KG1 (cell line): Measurements from ENCODE around the gene SMAP2.
A peak's percentile ranks its signal among the peaks of the same experiment; 100 is the strongest.
"Not testable (repeated sequence)": the region's sequence is repeated elsewhere in the genome, so short reads cannot be mapped to it uniquely, and the experiment has no call there.

ENCODE experiments used
- DNase-seq: peaks from one replicate; lab custom pipeline; 2025; lab: John Stamatoyannopoulos, UW

The SMAP2 gene

DNA sequence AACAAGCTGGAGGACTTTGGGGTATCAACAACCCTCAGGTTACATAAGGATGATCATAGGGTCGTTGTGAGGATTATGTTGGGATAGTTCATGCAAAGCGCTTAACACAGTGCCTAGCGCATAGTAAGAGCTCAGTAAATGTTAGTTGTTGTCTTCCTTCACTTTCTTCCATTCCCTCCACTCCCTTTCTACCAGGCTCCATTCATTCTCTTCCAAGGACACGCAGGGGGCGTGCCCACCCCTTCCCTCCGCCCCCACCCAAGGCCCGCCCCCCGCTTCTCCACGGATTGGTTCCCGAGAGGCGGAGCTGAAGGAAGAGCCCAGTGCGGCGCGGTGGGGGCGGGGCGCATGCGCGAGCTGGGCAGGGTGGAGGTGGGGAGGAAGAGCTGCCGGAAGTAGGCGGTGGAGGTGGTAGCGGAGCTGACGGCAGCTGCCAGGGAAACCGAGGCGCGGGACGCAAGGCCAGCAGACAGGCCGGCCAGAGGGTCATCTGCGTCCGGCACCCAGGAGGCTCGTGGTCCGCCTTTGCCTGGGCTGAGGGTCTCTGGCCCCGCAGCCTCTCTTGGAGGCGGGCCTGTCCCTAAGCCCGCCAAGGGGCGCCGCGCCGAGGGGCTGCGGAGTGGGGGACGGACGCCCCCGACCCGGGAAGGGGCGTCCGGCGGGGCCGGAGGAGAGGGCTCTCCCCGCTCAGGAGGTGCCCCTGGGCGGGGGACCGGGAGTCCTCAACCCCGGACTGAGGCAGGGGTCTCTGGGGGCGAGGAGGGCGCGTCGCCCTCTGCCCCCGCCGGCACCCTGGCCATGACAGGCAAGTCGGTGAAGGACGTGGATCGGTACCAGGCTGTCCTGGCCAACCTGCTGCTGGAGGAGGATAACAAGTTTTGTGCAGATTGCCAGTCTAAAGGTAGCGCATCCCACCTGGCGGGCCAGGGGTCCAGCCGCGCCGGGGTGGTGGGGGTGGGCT, at the start of gene SMAP2:
SMAP2 (plus strand) TSS at position 405 of the 961 bp plus-strand sequence; CDS start at position 799, 394 bp downstream.
- DNase-seq: peak; percentile 79

DNA sequence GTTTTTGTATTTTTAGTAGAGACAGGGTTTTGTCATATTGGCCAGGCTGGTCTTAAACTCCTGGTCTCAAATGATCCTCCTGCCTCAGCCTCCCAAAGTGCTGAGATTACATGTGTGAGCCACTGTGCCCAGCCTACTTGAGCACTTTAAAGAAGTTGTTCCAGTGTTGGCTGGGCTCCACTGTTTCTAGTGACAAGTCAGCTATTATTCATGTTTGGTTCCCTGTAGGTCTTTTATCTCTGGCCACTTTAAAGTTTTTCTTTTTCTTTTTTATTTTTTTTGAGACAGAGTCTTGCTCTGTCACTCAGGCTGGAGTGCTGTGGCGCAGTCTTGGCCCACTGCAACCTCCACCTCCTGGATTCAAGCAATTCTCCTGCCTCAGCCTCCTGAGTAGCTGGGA, 42.1 kb upstream of the SMAP2 start:
- not testable (repeated sequence) for DNase-seq

- no peak for DNase-seq
Observed at GRCh38 chr1:40332695-40333094, 40.8 kb upstream of the SMAP2 start.

GRCh38 chr1:40337443-40337842, 36.1 kb upstream of the SMAP2 start:
- DNase-seq: no peak

DNA sequence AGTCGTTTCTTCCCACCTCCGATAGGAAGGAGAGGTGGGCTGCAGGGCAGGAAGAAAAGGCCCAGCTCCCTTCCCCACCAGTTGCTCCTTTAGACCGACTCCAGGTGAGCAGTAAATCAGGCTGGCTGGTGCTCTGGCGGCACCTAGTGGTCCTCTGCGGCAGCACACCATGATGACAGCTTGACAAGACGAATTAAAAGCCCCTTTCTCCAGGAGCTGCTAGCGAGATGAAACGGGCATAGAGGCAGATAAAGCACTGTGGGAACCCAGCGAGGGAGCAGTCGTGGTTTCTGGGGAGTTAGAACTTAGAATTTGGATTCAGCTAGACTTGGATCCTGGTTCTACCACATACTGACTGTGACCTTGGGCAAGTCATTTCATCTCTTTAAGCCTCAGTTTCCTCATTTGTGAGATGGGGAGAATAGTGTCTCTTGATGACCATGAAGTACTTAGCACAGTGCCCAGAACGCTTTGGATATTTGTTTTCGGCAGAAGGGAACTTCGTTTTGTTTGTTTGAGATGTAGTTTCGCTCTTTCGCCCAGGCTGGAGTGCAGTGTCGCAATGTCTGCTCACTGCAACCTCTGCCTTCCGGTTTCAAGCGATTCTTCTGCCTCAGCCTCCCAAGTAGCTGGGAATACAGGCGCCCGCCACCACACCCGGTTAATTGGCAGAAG, 34.6 kb upstream of the SMAP2 start:
- peak; percentile 25 for DNase-seq

- no peak for DNase-seq
Observed at GRCh38 chr1:40339420-40340323, 33.9 kb upstream of the SMAP2 start.

DNA sequence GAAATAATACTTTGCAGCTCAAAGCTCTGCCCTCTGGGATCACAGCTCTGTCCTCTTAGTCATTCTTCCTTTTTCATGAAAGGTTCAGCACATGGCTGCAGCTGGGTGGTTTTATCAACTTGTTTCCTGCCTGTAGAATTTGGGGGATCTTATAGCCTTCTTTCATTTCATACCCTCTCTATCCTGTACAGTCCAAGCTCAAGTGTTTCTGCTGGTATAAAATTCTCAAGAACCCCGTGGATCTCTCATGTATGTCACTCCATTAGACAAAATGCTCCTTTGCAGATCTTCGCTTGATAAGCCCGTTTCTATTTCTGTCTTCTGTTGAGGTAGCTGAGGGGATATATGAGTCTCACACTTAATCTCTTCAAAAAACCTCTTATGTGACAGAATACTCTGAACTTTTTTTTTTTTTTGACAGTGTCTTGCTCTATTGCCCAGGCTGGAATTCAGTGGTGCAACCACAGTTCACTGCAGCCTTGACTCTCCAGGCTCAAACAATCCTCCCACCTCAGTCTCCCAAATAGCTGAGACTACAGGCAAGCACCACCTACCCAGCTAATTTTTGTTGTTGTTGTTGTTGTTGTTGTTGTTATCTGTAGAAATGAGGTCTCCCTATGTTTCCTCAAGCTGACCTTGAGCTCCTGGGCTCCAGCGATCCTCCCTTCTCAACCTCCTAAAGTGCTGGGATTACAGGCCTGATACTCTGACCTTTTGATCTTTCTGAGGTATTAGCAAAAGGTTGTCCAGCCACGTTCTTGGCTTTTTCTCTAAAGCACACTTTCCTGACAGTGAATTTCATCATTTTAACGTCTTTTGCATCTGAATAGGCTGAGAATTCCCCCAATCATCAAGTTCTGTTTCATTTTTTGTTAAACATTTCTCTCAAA, 31.8 kb upstream of the SMAP2 start:
- DNase-seq: no peak

- not testable (repeated sequence) for DNase-seq
Observed at GRCh38 chr1:40342381-40342717, 31.2 kb upstream of the SMAP2 start.

GRCh38 chr1:40344597-40344996, 28.9 kb upstream of the SMAP2 start:
- no peak for DNase-seq

DNA sequence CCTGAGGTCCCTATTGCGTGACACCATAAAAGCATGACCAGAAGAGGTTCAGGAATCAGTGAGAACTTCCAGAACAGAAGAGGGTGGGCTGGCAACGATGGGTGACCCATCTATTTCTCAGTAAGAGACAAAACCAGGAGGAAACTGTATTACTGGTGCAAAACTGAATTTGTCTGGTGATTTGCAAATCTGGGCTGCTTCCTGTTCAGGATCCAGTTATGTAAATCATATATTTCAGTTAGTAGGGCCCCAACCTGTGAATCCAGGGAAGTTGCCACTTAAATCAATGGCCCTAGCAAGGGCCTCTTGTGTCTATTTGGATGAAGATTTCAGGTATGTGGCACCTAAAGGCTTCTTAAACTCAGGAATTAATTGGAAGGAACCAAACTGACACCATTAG, 23.1 kb upstream of the SMAP2 start:
- no peak for DNase-seq

DNA sequence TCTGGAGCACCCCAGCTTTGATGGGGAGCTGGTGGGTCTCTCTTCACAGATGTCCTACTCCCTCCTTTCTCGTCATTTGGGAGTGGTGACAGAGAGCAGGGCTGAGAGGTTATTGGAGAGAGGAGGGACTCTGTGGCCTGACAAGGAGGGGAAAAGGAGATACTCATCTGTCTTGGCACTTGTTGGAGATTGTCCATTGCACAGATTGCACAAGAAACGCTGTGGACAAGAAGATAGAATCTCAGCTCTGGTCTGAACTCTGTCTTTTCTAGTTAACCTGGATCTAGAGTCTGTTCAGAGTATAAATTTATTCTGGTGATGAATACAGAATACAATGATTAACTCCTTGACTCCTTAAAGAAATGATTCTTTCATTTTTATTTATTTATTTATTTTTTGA, 22.4 kb upstream of the SMAP2 start:
- DNase-seq: no peak

GRCh38 chr1:40352126-40352525, 21.4 kb upstream of the SMAP2 start:
- DNase-seq: no peak

DNA sequence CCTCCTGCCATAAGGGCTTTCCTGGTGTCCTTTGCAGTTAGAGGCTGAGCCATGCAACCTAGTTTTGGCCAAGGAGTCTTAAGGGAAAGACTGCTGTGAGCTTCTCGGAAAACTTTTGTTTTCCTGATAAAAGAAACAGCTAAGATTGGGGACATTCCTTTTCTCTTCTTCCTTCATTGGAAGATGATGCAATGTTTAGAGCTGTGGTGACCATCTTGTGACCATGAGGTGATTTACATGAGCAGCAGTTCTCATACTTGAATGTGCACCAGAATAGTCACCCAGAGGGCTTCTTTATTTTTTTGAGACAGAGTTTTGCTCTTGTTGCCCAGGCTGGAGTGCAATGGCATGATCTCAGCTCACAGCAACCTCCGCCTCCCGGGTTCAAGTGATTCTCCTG, 20.4 kb upstream of the SMAP2 start:
- no peak for DNase-seq

DNA sequence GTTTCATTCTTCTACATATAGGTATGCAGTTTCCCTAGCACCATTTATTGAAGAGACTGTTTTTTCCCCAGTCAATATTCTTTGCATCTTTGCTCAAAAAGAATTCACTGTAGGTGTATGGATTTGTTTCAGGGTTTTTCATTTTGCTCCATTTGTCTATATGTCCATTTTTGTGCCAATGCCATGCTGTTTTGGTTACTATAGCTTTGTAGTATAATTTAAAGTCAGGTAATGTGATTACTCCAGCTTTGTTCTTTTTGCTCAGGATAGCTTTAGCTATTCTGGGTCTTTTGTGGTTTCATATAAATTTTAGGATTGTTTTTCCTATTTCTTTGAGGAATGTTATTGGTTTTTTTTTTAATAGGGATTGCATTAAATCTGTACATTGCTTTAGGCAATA, 15.9 kb upstream of the SMAP2 start:
- DNase-seq: no peak

DNA sequence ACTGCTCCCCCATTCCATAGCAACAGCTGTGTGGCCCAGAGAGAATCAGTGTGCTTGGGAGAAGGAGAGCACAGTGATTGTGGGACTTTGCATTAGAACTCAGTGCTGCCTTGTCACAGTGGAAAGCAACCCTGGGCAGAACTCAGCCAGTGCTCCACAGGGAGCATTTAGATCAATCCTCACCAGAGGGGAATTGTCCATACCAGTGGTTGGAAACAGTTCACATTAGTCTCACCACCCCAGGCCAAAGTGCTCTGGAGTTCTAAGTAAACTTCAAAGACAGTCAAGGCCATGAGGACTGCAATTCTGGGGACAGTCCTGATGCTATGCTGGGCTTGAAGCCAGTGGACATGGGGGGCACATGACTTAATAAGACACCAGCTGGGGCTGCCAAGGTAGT, 12.9 kb upstream of the SMAP2 start:
- DNase-seq: no peak

DNA sequence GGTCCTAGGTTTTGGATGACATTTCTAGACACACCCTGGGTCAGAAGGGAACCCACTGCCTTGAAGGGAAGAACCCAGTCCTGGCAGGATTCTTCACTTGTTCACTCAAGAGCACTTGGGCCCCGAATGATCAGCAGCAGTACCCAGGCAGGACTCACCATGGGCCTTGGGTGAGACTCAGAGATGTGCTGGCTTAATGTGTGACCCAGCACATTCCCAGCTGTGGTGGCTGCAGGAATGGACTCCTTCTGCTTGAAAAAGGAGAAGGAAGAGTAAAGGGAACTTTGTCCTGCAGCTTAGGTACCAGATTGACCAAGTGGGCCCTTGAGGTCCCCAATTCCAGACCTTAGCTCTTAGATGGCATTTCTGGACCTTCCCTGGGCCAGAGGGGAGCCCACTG, 12.3 kb upstream of the SMAP2 start:
- DNase-seq: no peak

DNA sequence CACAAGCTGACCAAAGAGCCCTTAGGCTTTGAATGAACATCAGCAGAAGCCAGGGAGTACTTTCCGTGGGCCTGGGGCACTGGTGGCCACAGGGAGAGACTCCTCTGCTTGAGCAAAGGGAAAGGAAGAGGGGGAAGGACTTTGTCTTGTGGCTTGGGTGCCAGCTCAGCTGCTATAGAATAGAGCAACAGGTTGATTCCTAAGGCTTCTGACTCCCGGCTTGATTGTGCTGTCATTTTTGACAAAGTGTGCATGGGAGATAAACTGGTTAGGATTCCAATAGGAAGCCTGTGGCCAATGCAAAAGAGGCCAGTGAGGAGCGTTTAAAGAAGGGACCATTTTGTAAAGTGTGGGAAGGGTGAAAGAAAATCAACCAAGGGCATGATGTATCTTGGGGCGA, 11.9 kb upstream of the SMAP2 start:
- no peak for DNase-seq

GRCh38 chr1:40362199-40362598, 11.3 kb upstream of the SMAP2 start:
- no peak for DNase-seq

DNA sequence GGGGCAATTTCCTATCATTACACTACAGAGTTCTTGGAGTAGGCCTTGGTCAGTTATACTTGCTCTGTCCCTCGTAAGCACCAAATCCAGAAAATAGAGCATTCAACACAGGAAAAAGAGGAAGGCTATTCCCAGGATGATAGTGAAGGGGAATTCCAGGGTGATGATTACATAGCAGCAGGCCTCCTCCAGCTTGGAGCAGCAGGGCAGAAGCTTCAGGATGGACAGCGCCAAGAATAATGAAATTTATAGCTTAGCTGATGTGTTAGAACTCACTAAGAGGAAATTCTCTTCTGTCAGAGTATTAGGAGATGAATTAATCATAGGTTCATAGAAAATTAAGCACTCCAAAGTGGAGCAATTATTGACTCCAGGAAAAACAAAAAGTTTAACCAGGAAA, 10.8 kb upstream of the SMAP2 start:
- DNase-seq: no peak

DNA sequence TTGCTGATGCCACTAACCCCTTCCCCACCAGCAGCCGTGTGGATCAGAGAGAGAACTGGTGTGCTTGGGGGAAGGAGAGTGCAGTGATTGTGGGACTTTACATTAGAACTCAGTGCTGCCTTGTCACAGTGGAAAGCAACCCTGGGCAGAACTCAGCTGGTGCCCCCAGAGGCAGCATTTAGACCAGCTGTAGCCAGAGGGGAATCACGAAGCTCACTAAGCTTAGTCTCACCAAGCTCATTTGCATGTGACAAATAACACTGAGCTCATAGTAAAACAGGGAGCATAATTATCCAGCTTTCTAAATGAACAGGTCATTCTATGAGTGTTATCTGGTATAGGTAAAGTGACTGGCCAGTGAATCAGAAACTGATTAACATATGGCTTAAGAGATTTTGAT, 9.8 kb upstream of the SMAP2 start:
- no peak for DNase-seq

DNA sequence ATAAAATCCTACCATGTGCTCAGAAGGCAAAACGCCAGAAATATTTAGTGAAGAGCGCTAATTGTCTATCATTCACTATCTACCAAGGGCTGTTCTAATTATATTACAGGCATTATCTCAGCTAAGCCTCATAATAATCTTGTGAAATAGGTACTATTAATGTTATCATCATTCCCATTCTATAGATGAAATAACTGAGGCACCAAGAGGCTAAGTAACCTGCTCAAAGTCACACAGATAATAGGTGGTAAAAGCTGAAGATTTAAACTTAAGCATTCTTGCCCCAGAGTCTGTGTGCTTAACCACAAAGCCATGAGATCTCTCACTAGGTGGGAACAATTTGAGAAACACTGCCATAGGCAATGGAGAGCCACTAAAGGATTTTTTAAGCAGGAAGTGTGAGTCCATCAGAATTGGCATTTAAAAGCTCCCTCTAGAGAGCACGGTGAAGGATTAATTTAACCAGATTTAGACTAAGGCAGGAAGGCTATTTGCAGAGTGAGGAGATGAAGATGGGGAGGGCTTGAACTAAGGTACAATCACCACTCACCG, 1.7 kb upstream of the SMAP2 start:
- no peak for DNase-seq
